ENCODE measurements around the gene ROR2.

DNA sequence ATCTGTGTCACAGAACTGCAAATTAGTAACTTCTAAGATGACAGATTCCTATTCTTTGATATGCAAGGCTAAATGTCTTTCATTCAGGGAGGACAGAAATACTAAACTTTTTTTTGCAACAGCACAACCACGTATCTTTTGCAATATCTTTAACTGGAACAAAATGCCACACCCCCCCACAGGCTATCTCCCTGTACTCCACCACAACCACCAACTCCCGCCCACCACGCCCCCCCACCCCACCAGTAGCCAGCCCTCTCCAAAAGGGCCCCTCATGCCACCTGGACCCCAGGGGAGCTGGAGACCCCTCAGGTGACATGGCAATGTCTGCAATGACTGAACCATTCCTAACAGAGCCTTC, 131.8 kb downstream of the ROR2 start:
- TF ChIP-seq, protein P1, sequence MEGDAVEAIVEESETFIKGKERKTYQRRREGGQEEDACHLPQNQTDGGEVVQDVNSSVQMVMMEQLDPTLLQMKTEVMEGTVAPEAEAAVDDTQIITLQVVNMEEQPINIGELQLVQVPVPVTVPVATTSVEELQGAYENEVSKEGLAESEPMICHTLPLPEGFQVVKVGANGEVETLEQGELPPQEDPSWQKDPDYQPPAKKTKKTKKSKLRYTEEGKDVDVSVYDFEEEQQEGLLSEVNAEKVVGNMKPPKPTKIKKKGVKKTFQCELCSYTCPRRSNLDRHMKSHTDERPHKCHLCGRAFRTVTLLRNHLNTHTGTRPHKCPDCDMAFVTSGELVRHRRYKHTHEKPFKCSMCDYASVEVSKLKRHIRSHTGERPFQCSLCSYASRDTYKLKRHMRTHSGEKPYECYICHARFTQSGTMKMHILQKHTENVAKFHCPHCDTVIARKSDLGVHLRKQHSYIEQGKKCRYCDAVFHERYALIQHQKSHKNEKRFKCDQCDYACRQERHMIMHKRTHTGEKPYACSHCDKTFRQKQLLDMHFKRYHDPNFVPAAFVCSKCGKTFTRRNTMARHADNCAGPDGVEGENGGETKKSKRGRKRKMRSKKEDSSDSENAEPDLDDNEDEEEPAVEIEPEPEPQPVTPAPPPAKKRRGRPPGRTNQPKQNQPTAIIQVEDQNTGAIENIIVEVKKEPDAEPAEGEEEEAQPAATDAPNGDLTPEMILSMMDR (IDR thresholded peaks at IDR 0.05; ENCODE audit: insufficient read depth, low read length, poor library complexity, severe bottlenecking): no peak
- no peak for TF ChIP-seq EZH2phosphoT487 (conservative IDR thresholded peaks at IDR 0.05; ENCODE audit: low read length)
